Skeletal muscle tissue (tissue), 4 donors: ENCODE results near the gene PPAT. TPM values are rescaled to one million over a fixed set of nuclear protein-coding genes. Genes with fewer than 3 reads are reported as not detected.
"Not testable (repeated sequence)": the region's sequence is repeated elsewhere in the genome, so short reads cannot be mapped to it uniquely, and the experiment has no call there.

Experiments used
- H3K27ac ChIP-seq: one replicate; pipeline ENCODE4 v1.7.0; 2013; ENCODE audit warnings: mild to moderate bottlenecking, low read depth, low read length, inconsistent platforms
- H3K27me3 ChIP-seq, 3 donors: one replicate each; pipeline ENCODE4 v1.7.0; 2013; ENCODE audit warnings: low read length in 3 of 3; ENCODE audit not compliant: control insufficient read depth in 3 of 3, insufficient read depth in 3 of 3
- H3K36me3 ChIP-seq, 3 donors: one replicate each; pipeline ENCODE4 v1.7.0; 2013; ENCODE audit warnings: low read length in 3 of 3; ENCODE audit not compliant: control insufficient read depth in 3 of 3, insufficient read depth in 3 of 3
- H3K4me1 ChIP-seq, 3 donors: one replicate each; pipeline ENCODE4 v1.7.0; 2013; ENCODE audit warnings: low read length in 3 of 3, mild to moderate bottlenecking in 3 of 3; ENCODE audit not compliant: control insufficient read depth in 3 of 3, insufficient read depth in 3 of 3
- H3K4me3 ChIP-seq, 3 donors: one replicate each; pipeline ENCODE4 v1.7.0; 2013; ENCODE audit warnings: low read length in 3 of 3
- H3K9ac ChIP-seq, 3 donors: one replicate each; pipeline ENCODE4 v1.7.0; 2013; ENCODE audit warnings: low read length in 3 of 3, mild to moderate bottlenecking in 3 of 3, moderate library complexity in 2 of 3, low read depth in 1 of 3
- H3K9me3 ChIP-seq, 3 donors: one replicate each; pipeline ENCODE4 v1.7.0; 2013; ENCODE audit warnings: low read length in 3 of 3; ENCODE audit not compliant: control insufficient read depth in 3 of 3
- total RNA-seq: library from RNA; depleted of rRNA; stranded (reverse); fragments of >200 nt; gene quantifications from one replicate; pipeline ENCODE4 v1.2.3, GENCODE V29; 2014
- donor health status: Osteomylitis.

The PPAT gene
- total RNA-seq, 1 donor from 2014 or later = 9.4 TPM

GRCh38 chr4:56465599-56466295 lies 30.3 kb upstream of the PPAT start:
- H3K27me3 ChIP-seq = no peaks in the 10 kb centered on the region
- no peaks in the 10 kb centered on the region for H3K9me3 ChIP-seq
- peak overlapping the region; percentile 89 to 95 (median 92) for H3K4me3 ChIP-seq
- H3K36me3 ChIP-seq = peaks cover 0 to 11% (median 7%) of the 10 kb centered on the region in 3 donors
- peaks cover 13 to 31% (median 16%) of the 10 kb centered on the region in 3 donors for H3K4me1 ChIP-seq
- H3K9ac ChIP-seq = no peak overlapping the region
- H3K27ac ChIP-seq = no peak overlapping the region

- Histone ChIP-seq H3K9ac (no peak overlapping the region), H3K27ac (no peak overlapping the region), H3K27me3 (no peaks in the 10 kb centered on the region), H3K36me3 (peaks cover 0 to 21% (median 14%) of the 10 kb centered on the region in 3 donors), H3K4me3 (no peak overlapping the region), H3K4me1 (peaks cover 13 to 31% (median 16%) of the 10 kb centered on the region in 3 donors), H3K9me3 (no peaks in the 10 kb centered on the region)
Observed at GRCh38 chr4:56464581-56464980, 29.2 kb upstream of the PPAT start.

GRCh38 chr4:56463711-56464110 lies 28.3 kb upstream of the PPAT start:
- peaks cover 13 to 26% (median 15%) of the 10 kb centered on the region in 3 donors for H3K4me1 ChIP-seq
- no peak overlapping the region for H3K27ac ChIP-seq
- H3K9ac ChIP-seq = no peak overlapping the region
- no peaks in the 10 kb centered on the region for H3K27me3 ChIP-seq
- H3K36me3 ChIP-seq = peaks cover 0 to 23% (median 22%) of the 10 kb centered on the region in 3 donors
- no peaks in the 10 kb centered on the region for H3K9me3 ChIP-seq
- H3K4me3 ChIP-seq = no peak overlapping the region

DNA sequence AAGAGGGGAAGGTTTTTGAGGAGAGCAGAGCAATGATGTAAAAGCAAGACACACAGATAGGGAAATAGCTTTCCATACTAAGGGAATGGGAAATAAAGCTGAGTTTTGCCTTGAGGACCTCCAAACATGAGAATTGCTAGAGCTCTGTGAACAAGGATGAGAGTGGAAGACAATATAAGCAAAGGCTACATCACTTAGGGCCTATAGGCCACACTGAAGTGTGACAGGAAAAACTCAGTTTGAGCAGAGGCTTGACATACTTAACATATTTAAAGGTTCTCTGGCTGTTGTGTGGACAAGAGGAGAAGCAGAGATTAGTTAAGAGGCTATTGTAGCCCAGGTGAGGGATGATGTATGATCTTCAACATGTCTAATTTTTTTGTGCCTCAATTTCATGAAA lies 26.7 kb upstream of the PPAT start:
- Histone ChIP-seq H3K4me1 (peaks cover 9 to 18% (median 13%) of the 10 kb centered on the region in 3 donors), H3K4me3 (no peak overlapping the region), H3K9ac (no peak overlapping the region), H3K27me3 (no peaks in the 10 kb centered on the region), H3K27ac (no peak overlapping the region), H3K9me3 (no peaks in the 10 kb centered on the region), H3K36me3 (peaks cover 0 to 32% (median 26%) of the 10 kb centered on the region in 3 donors)

DNA sequence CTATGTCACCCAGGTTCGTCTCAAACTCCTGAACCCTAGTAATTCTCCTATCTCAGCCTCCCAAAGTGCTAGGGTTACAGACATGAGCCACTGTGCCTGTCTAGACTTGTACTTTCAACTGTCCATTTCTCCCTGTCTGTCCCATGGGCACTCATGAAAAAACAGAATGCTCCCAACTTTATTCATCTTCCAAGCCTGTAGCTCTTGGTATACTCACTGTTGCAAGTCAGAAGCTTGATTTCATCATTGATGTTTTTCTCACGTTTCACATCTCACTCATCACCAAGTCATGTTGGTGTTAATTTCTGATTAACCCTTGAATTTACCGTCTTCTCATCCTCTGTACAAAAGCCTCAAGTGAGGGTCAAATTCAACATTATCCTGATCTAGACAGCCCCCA lies 24.7 kb upstream of the PPAT start:
- H3K9ac ChIP-seq = no peak overlapping the region
- H3K4me3 ChIP-seq = no peak overlapping the region
- no peaks in the 10 kb centered on the region for H3K9me3 ChIP-seq
- H3K27me3 ChIP-seq = no peaks in the 10 kb centered on the region
- H3K4me1 ChIP-seq = peaks cover 0 to 6% (median 1%) of the 10 kb centered on the region in 3 donors
- H3K27ac ChIP-seq = no peak overlapping the region
- H3K36me3 ChIP-seq = peaks cover 3 to 39% (median 34%) of the 10 kb centered on the region in 3 donors

DNA sequence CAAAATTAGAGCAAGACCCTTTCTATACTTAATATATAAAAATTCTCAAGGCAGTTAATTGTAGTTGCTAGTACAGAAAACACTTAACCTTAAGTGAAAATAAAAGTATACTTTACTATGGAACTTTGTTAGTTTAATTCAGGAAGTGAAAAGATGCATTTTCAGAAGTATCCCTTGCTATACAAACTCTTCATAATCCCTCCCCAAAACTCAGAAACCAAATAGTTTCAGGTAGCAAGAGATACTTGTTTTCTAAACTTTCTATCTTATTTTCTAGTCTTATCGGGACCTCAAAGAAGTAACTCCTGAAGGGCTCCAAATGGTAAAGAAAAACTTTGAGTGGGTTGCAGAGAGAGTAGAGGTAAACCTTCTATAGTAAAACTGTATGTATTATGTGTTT lies 14.9 kb upstream of the PPAT start:
- no peak overlapping the region for H3K27ac ChIP-seq
- H3K36me3 ChIP-seq = peaks cover 11 to 44% (median 32%) of the 10 kb centered on the region in 3 donors
- H3K27me3 ChIP-seq = no peaks in the 10 kb centered on the region
- no peaks in the 10 kb centered on the region for H3K4me1 ChIP-seq
- H3K4me3 ChIP-seq = no peak overlapping the region
- H3K9me3 ChIP-seq = no peaks in the 10 kb centered on the region
- H3K9ac ChIP-seq = no peak overlapping the region

- H3K27me3 ChIP-seq, H3K9me3 ChIP-seq, H3K4me3 ChIP-seq, H3K27ac ChIP-seq, H3K4me1 ChIP-seq, H3K9ac ChIP-seq: not testable (repeated sequence)
- peaks cover 8 to 38% (median 29%) of the 10 kb centered on the region in 3 donors for H3K36me3 ChIP-seq
Observed at GRCh38 chr4:56449475-56449874, 14.1 kb upstream of the PPAT start.

DNA sequence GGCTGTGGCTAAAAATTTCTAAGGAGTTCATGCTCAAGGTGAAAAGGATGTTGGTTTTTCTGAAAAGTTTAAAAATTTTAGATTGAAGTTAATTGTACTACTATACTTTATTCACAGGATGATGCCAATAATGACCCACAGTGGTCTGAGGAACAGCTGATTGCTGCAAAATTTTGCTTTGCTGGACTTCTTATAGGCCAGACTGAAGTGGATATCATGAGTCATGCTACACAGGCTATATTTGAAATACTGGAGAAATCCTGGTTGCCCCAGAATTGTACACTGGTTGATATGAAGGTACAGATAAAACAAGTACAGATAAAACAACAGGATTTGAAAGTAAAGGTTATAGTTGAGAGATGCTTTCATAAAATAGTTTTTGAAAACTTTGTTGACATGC lies 12.9 kb upstream of the PPAT start:
- H3K4me1 ChIP-seq = no peaks in the 10 kb centered on the region
- H3K4me3 ChIP-seq = no peak overlapping the region
- no peaks in the 10 kb centered on the region for H3K27me3 ChIP-seq
- H3K27ac ChIP-seq = no peak overlapping the region
- H3K9ac ChIP-seq = no peak overlapping the region
- H3K36me3 ChIP-seq = peaks cover 8 to 34% (median 24%) of the 10 kb centered on the region in 3 donors
- H3K9me3 ChIP-seq = no peaks in the 10 kb centered on the region

- no peaks in the 10 kb centered on the region for H3K27me3 ChIP-seq
- H3K27ac ChIP-seq = no peak overlapping the region
- no peaks in the 10 kb centered on the region for H3K4me1 ChIP-seq
- H3K9ac ChIP-seq = no peak overlapping the region
- H3K4me3 ChIP-seq = no peak overlapping the region
- peaks cover 7 to 35% (median 19%) of the 10 kb centered on the region in 3 donors for H3K36me3 ChIP-seq
- H3K9me3 ChIP-seq = no peaks in the 10 kb centered on the region
Observed at GRCh38 chr4:56445699-56446098, 10.3 kb upstream of the PPAT start.

- Histone ChIP-seq H3K27ac (no peak overlapping the region), H3K4me1 (no peaks in the 10 kb centered on the region), H3K4me3 (no peak overlapping the region), H3K27me3 (no peaks in the 10 kb centered on the region), H3K36me3 (peaks cover 7 to 33% (median 16%) of the 10 kb centered on the region in 3 donors), H3K9ac (no peak overlapping the region), H3K9me3 (no peaks in the 10 kb centered on the region)
Observed at GRCh38 chr4:56444719-56445118, 9.3 kb upstream of the PPAT start.
